NB4 (cell line): ENCODE data around the gene SGCA.

Experiments
- DNase-seq: peaks from one replicate; pipeline ENCODE4 v3.0.0; 2010; ENCODE audit warnings: low read depth
- H3K4me3 ChIP-seq: one replicate; pipeline ENCODE4 v1.5.1; 2011; ENCODE audit warnings: mild to moderate bottlenecking, low read depth, low read length, moderate library complexity
- CTCF ChIP-seq: IDR thresholded peaks from one replicate; pipeline ENCODE4 v1.5.1; 2012; ENCODE audit warnings: low read depth, low read length
- MAX ChIP-seq: IDR thresholded peaks from 2 replicates; pipeline ENCODE4 v1.6.1; 2011; ENCODE audit warnings: low read depth, low read length
- MYC ChIP-seq: IDR thresholded peaks from 2 replicates; pipeline ENCODE4 v1.6.1; 2011; ENCODE audit warnings: low read depth, low read length
- POLR2A ChIP-seq: IDR thresholded peaks from 2 replicates; pipeline ENCODE4 v1.6.1; 2011; ENCODE audit warnings: mild to moderate bottlenecking; ENCODE audit not compliant: insufficient read length; ENCODE audit errors: extremely low read depth

SGCA gene

GRCh38 chr17:50165867-50166517 lies at the start of gene SGCA:
Gene SGCA, plus strand, starts transcription at chr17:50166005. Its CDS starts 36 bp downstream, at chr17:50166041.
- DNase-seq = no peak
- H3K4me3 ChIP-seq = no peak within 1 kb of the TSS
- TF ChIP-seq MAX (no peak), MYC (no peak), POLR2A (no peak), CTCF (no peak)

GRCh38 chr17:50117202-50118051 lies 48.4 kb upstream of the SGCA start:
- peak; percentile 83 for DNase-seq
- TF ChIP-seq POLR2A = no peak
- peak; percentile 51 for TF ChIP-seq CTCF
- no peak; the same call in 1 of the 2 replicates for TF ChIP-seq MYC
- TF ChIP-seq MAX = peak; percentile 54; the same call in 1 of the 2 replicates
- no peak overlapping the region for H3K4me3 ChIP-seq

GRCh38 chr17:50118076-50118827 lies 47.6 kb upstream of the SGCA start:
- H3K4me3 ChIP-seq = no peak overlapping the region
- DNase-seq = no peak
- TF ChIP-seq MYC (no peak), MAX (no peak), CTCF (no peak), POLR2A (no peak)

GRCh38 chr17:50118828-50119218 lies 47.0 kb upstream of the SGCA start:
- DNase-seq = no peak
- no peak overlapping the region for H3K4me3 ChIP-seq
- TF ChIP-seq MYC (no peak), CTCF (no peak), MAX (no peak), POLR2A (no peak)

- no peak for DNase-seq
Measured at GRCh38 chr17:50120475-50121253, 45.1 kb upstream of the SGCA start.

More at GRCh38 chr17:50120475-50121253, 45.1 kb upstream of the SGCA start:
- TF ChIP-seq CTCF = no peak
- TF ChIP-seq MAX = no peak
- no peak for TF ChIP-seq MYC
- TF ChIP-seq POLR2A = no peak
- H3K4me3 ChIP-seq = no peak overlapping the region
